MM.1S (cell line): ENCODE data around the gene RERE.

ENCODE experiments used
- DNase-seq: peaks from one replicate; pipeline ENCODE4 v3.0.0-alpha.2; 2015
- H2AFZ ChIP-seq: fragments of 300-600 bp; sonication (generic); 2 replicates; pipeline ENCODE4 v1.6.0; 2016; ENCODE audit warnings: antibody characterized with exemption, low read length
- H3F3A ChIP-seq: fragments of 300-600 bp; sonication (generic); 2 replicates; pipeline ENCODE4 v1.6.1; 2016; ENCODE audit warnings: mild to moderate bottlenecking, antibody characterized with exemption, low read length, moderate library complexity, mixed read lengths; ENCODE audit not compliant: insufficient read depth
- H3K27ac ChIP-seq: fragments of 300-600 bp; sonication (generic); 2 replicates; pipeline ENCODE4 v1.5.1; 2016; ENCODE audit warnings: mild to moderate bottlenecking, low read length
- H3K27me3 ChIP-seq: fragments of 300-600 bp; sonication (generic); replicated peaks from 2 replicates; pipeline ENCODE4 v1.6.0; 2016; ENCODE audit warnings: low read length; ENCODE audit not compliant: insufficient read depth
- H3K36me3 ChIP-seq: fragments of 300-600 bp; sonication (generic); replicated peaks from 2 replicates; pipeline ENCODE4 v1.6.1; 2016; ENCODE audit warnings: mild to moderate bottlenecking, low read length, mixed read lengths; ENCODE audit not compliant: insufficient read depth
- H3K4me1 ChIP-seq: fragments of 300-600 bp; sonication (generic); 2 replicates; pipeline ENCODE4 v1.6.1; 2016; ENCODE audit warnings: low read length, mixed read lengths
- H3K4me2 ChIP-seq: fragments of 300-600 bp; sonication (generic); 2 replicates; pipeline ENCODE4 v1.6.0; 2016; ENCODE audit warnings: low read depth, low read length
- H3K4me3 ChIP-seq: fragments of 300-600 bp; sonication (generic); 2 replicates; pipeline ENCODE4 v1.5.1; 2016; ENCODE audit warnings: low read length, mixed read lengths
- H3K79me2 ChIP-seq: fragments of 300-600 bp; sonication (generic); 2 replicates; pipeline ENCODE4 v1.6.1; 2016; ENCODE audit warnings: mixed run types, low read length, mixed read lengths
- H3K9ac ChIP-seq: fragments of 300-600 bp; sonication (generic); 2 replicates; pipeline ENCODE4 v1.6.1; 2016; ENCODE audit warnings: low read length, mixed read lengths
- H3K9me2 ChIP-seq: fragments of 300-600 bp; sonication (generic); replicated peaks from 2 replicates; pipeline ENCODE4 v1.6.1; 2016; ENCODE audit warnings: mild to moderate bottlenecking, low read length, mixed read lengths; ENCODE audit not compliant: insufficient read depth
- H3K9me3 ChIP-seq: fragments of 300-600 bp; sonication (generic); replicated peaks from 2 replicates; pipeline ENCODE4 v1.6.1; 2016; ENCODE audit warnings: mild to moderate bottlenecking, low read length, mixed read lengths; ENCODE audit not compliant: insufficient read depth
- H4K20me1 ChIP-seq: fragments of 300-600 bp; sonication (generic); 2 replicates; pipeline ENCODE4 v1.6.1; 2016; ENCODE audit warnings: mild to moderate bottlenecking, low read length, moderate library complexity, mixed read lengths; ENCODE audit not compliant: insufficient read depth
- EZH2 ChIP-seq: fragments of 300-600 bp; sonication (generic); optimal IDR thresholded peaks from 2 replicates; pipeline ENCODE3; 2017; ENCODE audit warnings: low read depth, mild to moderate bottlenecking, antibody characterized with exemption, low read length, mixed read lengths
- EZH2phosphoT487 ChIP-seq: fragments of 300-600 bp; sonication (generic); IDR thresholded peaks from 2 replicates; pipeline ENCODE4 v1.6.1; 2018; ENCODE audit warnings: antibody characterized with exemption, low read length
- TF ChIP-seq, protein P1 (sequence below): fragments of 300-600 bp; sonication (generic); IDR thresholded peaks from 2 replicates; pipeline ENCODE4 v1.5.1; 2016; ENCODE audit warnings: antibody characterized with exemption, low read length, mixed read lengths

Gene RERE

DNA sequence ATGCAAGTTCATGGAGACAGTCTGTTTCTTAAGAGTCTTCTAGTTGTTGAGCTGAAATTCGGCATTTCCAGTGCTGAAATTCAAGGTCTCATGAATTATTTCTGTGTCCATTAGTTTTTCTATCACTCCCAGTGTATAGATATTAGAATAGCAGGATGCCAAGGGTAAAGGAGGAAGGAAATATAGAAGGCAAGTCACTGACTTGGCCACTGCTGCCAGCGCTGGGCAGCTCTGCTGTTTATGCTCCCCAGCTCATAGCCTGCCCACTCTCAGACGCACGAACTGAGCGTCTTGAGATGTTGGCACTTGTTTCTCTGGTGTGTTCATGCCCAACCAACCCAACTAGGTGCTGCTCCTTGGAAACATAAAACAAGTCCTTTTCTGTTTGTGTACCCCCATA, 389.5 kb downstream of the RERE start:
- Histone ChIP-seq H3K9ac (no peak overlapping the region), H2AFZ (no peak overlapping the region), H3K4me3 (peak overlapping the region; percentile 16; the same call in 1 of the 2 replicates), H4K20me1 (no peaks in the 10 kb centered on the region), H3K27me3 (0 out of 2 replicates have a peak, but pooled peaks cover 3% of the 10 kb centered on the region), H3K79me2 (peaks cover 5% of the 10 kb centered on the region; the same call in 1 of the 2 replicates), H3K36me3 (no peaks in the 10 kb centered on the region), H3K9me3 (no peaks in the 10 kb centered on the region), H3F3A (peaks cover 19% of the 10 kb centered on the region), H3K4me2 (peak overlapping the region; percentile 61), H3K9me2 (no peaks in the 10 kb centered on the region), H3K4me1 (peaks cover 22% of the 10 kb centered on the region), H3K27ac (peak overlapping the region; percentile 37; the same call in 1 of the 2 replicates)
- no peak for DNase-seq
- no peak for TF ChIP-seq EZH2
- no peak for TF ChIP-seq EZH2phosphoT487
- TF ChIP-seq, protein P1, sequence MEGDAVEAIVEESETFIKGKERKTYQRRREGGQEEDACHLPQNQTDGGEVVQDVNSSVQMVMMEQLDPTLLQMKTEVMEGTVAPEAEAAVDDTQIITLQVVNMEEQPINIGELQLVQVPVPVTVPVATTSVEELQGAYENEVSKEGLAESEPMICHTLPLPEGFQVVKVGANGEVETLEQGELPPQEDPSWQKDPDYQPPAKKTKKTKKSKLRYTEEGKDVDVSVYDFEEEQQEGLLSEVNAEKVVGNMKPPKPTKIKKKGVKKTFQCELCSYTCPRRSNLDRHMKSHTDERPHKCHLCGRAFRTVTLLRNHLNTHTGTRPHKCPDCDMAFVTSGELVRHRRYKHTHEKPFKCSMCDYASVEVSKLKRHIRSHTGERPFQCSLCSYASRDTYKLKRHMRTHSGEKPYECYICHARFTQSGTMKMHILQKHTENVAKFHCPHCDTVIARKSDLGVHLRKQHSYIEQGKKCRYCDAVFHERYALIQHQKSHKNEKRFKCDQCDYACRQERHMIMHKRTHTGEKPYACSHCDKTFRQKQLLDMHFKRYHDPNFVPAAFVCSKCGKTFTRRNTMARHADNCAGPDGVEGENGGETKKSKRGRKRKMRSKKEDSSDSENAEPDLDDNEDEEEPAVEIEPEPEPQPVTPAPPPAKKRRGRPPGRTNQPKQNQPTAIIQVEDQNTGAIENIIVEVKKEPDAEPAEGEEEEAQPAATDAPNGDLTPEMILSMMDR, result no peak

DNA sequence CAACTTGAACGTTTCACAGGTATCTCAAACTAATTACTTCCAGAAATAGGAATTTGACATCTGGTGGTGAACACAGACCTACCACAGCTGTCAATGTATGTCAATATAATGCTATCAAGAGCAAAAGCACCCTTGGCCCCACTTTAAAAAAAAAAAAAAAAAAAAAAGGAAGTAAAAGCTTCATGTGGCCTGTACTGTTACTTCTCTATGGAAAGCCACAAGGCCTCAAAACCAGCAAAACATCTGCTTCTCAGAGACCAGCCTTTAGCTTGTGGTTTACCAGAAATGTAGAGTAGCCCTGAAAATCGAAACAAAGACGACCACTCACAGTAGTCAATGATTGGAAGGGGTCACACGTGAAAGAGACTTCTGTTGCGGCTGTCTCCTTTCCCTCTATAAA, 389.9 kb downstream of the RERE start:
- no peak overlapping the region for H2AFZ ChIP-seq

DNA sequence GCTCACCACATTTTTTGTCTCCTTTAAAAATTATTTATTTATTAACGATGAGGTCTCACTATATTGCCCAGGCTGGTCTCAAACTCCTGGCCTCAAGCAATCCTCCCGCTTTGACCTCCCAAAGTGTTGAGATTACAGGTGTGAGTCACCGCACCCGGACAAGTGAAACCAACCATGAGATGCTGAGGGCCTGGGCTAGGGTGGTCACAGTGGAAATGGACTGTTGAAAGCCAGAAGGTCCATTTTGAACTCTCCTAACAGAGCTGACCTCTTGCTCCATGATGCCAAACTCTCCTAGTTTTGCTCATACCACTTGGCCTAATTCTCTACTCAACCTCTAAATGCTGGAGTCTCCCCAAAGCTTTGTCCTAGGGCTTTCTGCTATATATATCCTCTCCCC, 390.4 kb downstream of the RERE start:
- no peak overlapping the region for H3K9ac ChIP-seq
- 0 out of 2 replicates have a peak, but pooled peaks cover 3% of the 10 kb centered on the region for H3K27me3 ChIP-seq
- H3K9me2 ChIP-seq, result no peaks in the 10 kb centered on the region
- H3K27ac ChIP-seq, result no peak overlapping the region
- H4K20me1 ChIP-seq, result no peaks in the 10 kb centered on the region
- H3K36me3 ChIP-seq, result no peaks in the 10 kb centered on the region
- H3K4me2 ChIP-seq, result peak overlapping the region; percentile 61; the same call in 1 of the 2 replicates
- H3K79me2 ChIP-seq, result peaks cover 5% of the 10 kb centered on the region; the same call in 1 of the 2 replicates
- TF ChIP-seq EZH2 (no peak), EZH2phosphoT487 (no peak)
- TF ChIP-seq, protein P1, result no peak
- peaks cover 22% of the 10 kb centered on the region for H3K4me1 ChIP-seq
- H3K9me3 ChIP-seq, result no peaks in the 10 kb centered on the region
- H3F3A ChIP-seq, result peaks cover 19% of the 10 kb centered on the region
- no peak overlapping the region for H3K4me3 ChIP-seq
- no peak overlapping the region for H2AFZ ChIP-seq
- DNase-seq, result no peak

More for the DNA sequence above, 389.9 kb downstream of the RERE start:
- H3K27me3 ChIP-seq, result 0 out of 2 replicates have a peak, but pooled peaks cover 3% of the 10 kb centered on the region
- no peaks in the 10 kb centered on the region for H3K9me2 ChIP-seq
- H3K4me3 ChIP-seq, result peak overlapping the region; percentile 16; the same call in 1 of the 2 replicates
- H3K27ac ChIP-seq, result peak overlapping the region; percentile 37; the same call in 1 of the 2 replicates
- TF ChIP-seq EZH2phosphoT487, result no peak
- TF ChIP-seq, protein P1, result no peak
- TF ChIP-seq EZH2, result no peak
- no peaks in the 10 kb centered on the region for H4K20me1 ChIP-seq
- H3K4me1 ChIP-seq, result peaks cover 22% of the 10 kb centered on the region
- peaks cover 5% of the 10 kb centered on the region; the same call in 1 of the 2 replicates for H3K79me2 ChIP-seq
- H3K4me2 ChIP-seq, result peak overlapping the region; percentile 61
- peak; percentile 93 for DNase-seq
- H3F3A ChIP-seq, result peaks cover 19% of the 10 kb centered on the region
- H3K36me3 ChIP-seq, result no peaks in the 10 kb centered on the region
- no peak overlapping the region for H3K9ac ChIP-seq
- H3K9me3 ChIP-seq, result no peaks in the 10 kb centered on the region
